DND-41 (cell line): ENCODE data around the gene TARDBP.
"Not testable (repeated sequence)": the region's sequence is repeated elsewhere in the genome, so short reads cannot be mapped to it uniquely, and the experiment has no call there.

Experiments used
- ATAC-seq: fragments of 200-7000 bp; cut with Tn5 transposase; 3 replicates; pipeline ENCODE4 v1.9.1; 2021; ENCODE audit warnings: low read depth; ENCODE audit not compliant: insufficient read depth
- DNase-seq: peaks from one replicate; pipeline ENCODE4 v3.0.0-alpha.2; 2020
- H2AFZ ChIP-seq: 2 replicates; pipeline ENCODE4 v1.6.0; 2012; ENCODE audit warnings: low read depth, low read length
- H3K27ac ChIP-seq: 2 replicates; pipeline ENCODE4 v1.5.1; 2012; ENCODE audit warnings: low read length, inconsistent platforms
- H3K27me3 ChIP-seq: fragments of 200-600 bp; sonication (generic); 2 replicates; pipeline ENCODE4 v1.6.0; 2012; ENCODE audit warnings: low read length, mild to moderate bottlenecking, inconsistent platforms; ENCODE audit not compliant: insufficient read depth, poor library complexity
- H3K36me3 ChIP-seq: 2 replicates; pipeline ENCODE4 v1.5.1; 2012; ENCODE audit warnings: low read length, inconsistent platforms; ENCODE audit not compliant: insufficient read depth
- H3K4me1 ChIP-seq: 2 replicates; pipeline ENCODE4 v1.5.1; 2012; ENCODE audit warnings: mild to moderate bottlenecking, low read length; ENCODE audit not compliant: insufficient read depth
- H3K4me2 ChIP-seq: 2 replicates; pipeline ENCODE4 v1.6.0; 2012; ENCODE audit warnings: mild to moderate bottlenecking, moderate library complexity, low read length, inconsistent platforms; ENCODE audit not compliant: insufficient read depth
- H3K4me3 ChIP-seq, 2 experiments: fragments of 200-600 bp in 1 of 2; shearing (Covaris generic) in 1 of 2; 2 replicates each; pipeline ENCODE4 v1.5.1; 2012 to 2016; ENCODE audit warnings: inconsistent platforms in 2 of 2, low read length in 2 of 2, mild to moderate bottlenecking in 2 of 2, low read depth in 1 of 2, moderate library complexity in 1 of 2
- H3K79me2 ChIP-seq: 2 replicates; pipeline ENCODE4 v1.6.0; 2012; ENCODE audit warnings: low read length, inconsistent platforms; ENCODE audit not compliant: insufficient read depth
- H3K9ac ChIP-seq: 2 replicates; pipeline ENCODE4 v1.6.0; 2012; ENCODE audit warnings: low read depth, mild to moderate bottlenecking, inconsistent platforms, low read length, moderate library complexity
- H3K9me3 ChIP-seq: 2 replicates; pipeline ENCODE4 v1.5.1; 2012; ENCODE audit warnings: low read length, moderate library complexity, mild to moderate bottlenecking, inconsistent platforms; ENCODE audit not compliant: insufficient read depth, severe bottlenecking
- H4K20me1 ChIP-seq: 2 replicates; pipeline ENCODE4 v1.6.0; 2012; ENCODE audit warnings: low read length; ENCODE audit not compliant: insufficient read depth
- CTCF ChIP-seq: IDR thresholded peaks from 2 replicates; pipeline ENCODE4 v1.5.1; 2012; ENCODE audit warnings: borderline replicate concordance, low read length, moderate library complexity, mild to moderate bottlenecking; ENCODE audit not compliant: poor library complexity, severe bottlenecking; ENCODE audit errors: extremely low read depth
- EZH2 ChIP-seq: IDR thresholded peaks from 3 replicates; pipeline ENCODE4 v1.6.1; 2012; ENCODE audit warnings: borderline replicate concordance, low read depth, mild to moderate bottlenecking, moderate library complexity, low read length, inconsistent platforms; ENCODE audit not compliant: severe bottlenecking

Gene TARDBP

GRCh38 chr1:11027316-11027715 is 14.9 kb downstream of the TARDBP start:
- Histone ChIP-seq H3K27me3 (no peaks in the 10 kb centered on the region), H4K20me1 (peaks cover 18% of the 10 kb centered on the region; the same call in 1 of the 2 replicates), H3K9me3 (no peaks in the 10 kb centered on the region), H3K36me3 (peaks cover 54% of the 10 kb centered on the region), H3K9ac (no peak overlapping the region), H3K79me2 (no peaks in the 10 kb centered on the region), H3K27ac (no peak overlapping the region), H3K4me1 (no peaks in the 10 kb centered on the region), H3K4me2 (no peak overlapping the region), H2AFZ (no peak overlapping the region), H3K4me3 (no peak overlapping the region)
- no peak for ATAC-seq
- DNase-seq: no peak
- TF ChIP-seq CTCF (no peak), EZH2 (no peak)

GRCh38 chr1:11028018-11028417 is 15.6 kb downstream of the TARDBP start:
- H3K27me3 ChIP-seq: no peaks in the 10 kb centered on the region
- TF ChIP-seq CTCF: no peak
- TF ChIP-seq EZH2: no peak
- DNase-seq (no peak), ATAC-seq (no peak)
- H4K20me1 ChIP-seq: peaks cover 16% of the 10 kb centered on the region; the same call in 1 of the 2 replicates
- H3K4me3 ChIP-seq: no peak overlapping the region
- H3K79me2 ChIP-seq: no peaks in the 10 kb centered on the region
- peaks cover 49% of the 10 kb centered on the region for H3K36me3 ChIP-seq
- H3K4me2 ChIP-seq: no peak overlapping the region
- H2AFZ ChIP-seq: no peak overlapping the region
- H3K4me1 ChIP-seq: no peaks in the 10 kb centered on the region
- no peak overlapping the region for H3K9ac ChIP-seq
- no peak overlapping the region for H3K27ac ChIP-seq
- no peaks in the 10 kb centered on the region for H3K9me3 ChIP-seq

- TF ChIP-seq EZH2 (no peak), CTCF (no peak)
- no peaks in the 10 kb centered on the region for H3K9me3 ChIP-seq
- H3K27me3 ChIP-seq: no peaks in the 10 kb centered on the region
- no peaks in the 10 kb centered on the region for H3K79me2 ChIP-seq
- H3K4me1 ChIP-seq: no peaks in the 10 kb centered on the region
- no peak overlapping the region for H3K27ac ChIP-seq
- no peak overlapping the region for H2AFZ ChIP-seq
- no peak overlapping the region for H3K9ac ChIP-seq
- no peak overlapping the region for H3K4me2 ChIP-seq
- no peak overlapping the region for H3K4me3 ChIP-seq
- peaks cover 22% of the 10 kb centered on the region; the same call in 1 of the 2 replicates for H3K36me3 ChIP-seq
- ATAC-seq (no peak), DNase-seq (no peak)
- H4K20me1 ChIP-seq: peaks cover 10% of the 10 kb centered on the region; the same call in 1 of the 2 replicates
Measured at GRCh38 chr1:11030865-11031264, 18.4 kb downstream of the TARDBP start.

- no peaks in the 10 kb centered on the region for H3K27me3 ChIP-seq
- H4K20me1 ChIP-seq: peaks cover 5% of the 10 kb centered on the region; the same call in 1 of the 2 replicates
- H3K79me2 ChIP-seq: no peaks in the 10 kb centered on the region
- no peak overlapping the region for H3K4me3 ChIP-seq
- ATAC-seq: 0 out of 3 replicates have a peak, but pooled peaks have one; percentile 22
- no peaks in the 10 kb centered on the region for H3K9me3 ChIP-seq
- TF ChIP-seq CTCF (no peak), EZH2 (no peak)
- H3K27ac ChIP-seq: no peak overlapping the region
- H3K4me1 ChIP-seq: no peaks in the 10 kb centered on the region
- no peak overlapping the region for H3K4me2 ChIP-seq
- H2AFZ ChIP-seq: no peak overlapping the region
- no peak for DNase-seq
- no peak overlapping the region for H3K9ac ChIP-seq
- peaks cover 14% of the 10 kb centered on the region; the same call in 1 of the 2 replicates for H3K36me3 ChIP-seq
Measured at GRCh38 chr1:11031624-11032262, 19.3 kb downstream of the TARDBP start.

GRCh38 chr1:11037019-11037739 is 24.7 kb downstream of the TARDBP start:
- not testable (repeated sequence) for H3K4me2 ChIP-seq

More at GRCh38 chr1:11037019-11037739, 24.7 kb downstream of the TARDBP start:
- not testable (repeated sequence) for H3K79me2 ChIP-seq, H3K9ac ChIP-seq, H3K4me1 ChIP-seq, H3K9me3 ChIP-seq, H2AFZ ChIP-seq, H3K27me3 ChIP-seq, H3K4me3 ChIP-seq, H3K36me3 ChIP-seq, H3K27ac ChIP-seq, H4K20me1 ChIP-seq, ATAC-seq, DNase-seq
